Thoracic aorta (tissue), 2 donors: ENCODE results near the gene TFAP2B. TPM values are rescaled to one million over a fixed set of nuclear protein-coding genes. Genes with fewer than 3 reads are reported as not detected.

ENCODE experiments used
- ATAC-seq: fragments of 150-250 bp; one replicate; pipeline ENCODE4 v1.8.0; 2017; ENCODE audit warnings: low read depth; ENCODE audit not compliant: insufficient number of reproducible peaks, low FRiP score
- DNase-seq: peaks from one replicate; pipeline ENCODE4 v3.0.0-alpha.2; 2020; ENCODE audit warnings: low spot score
- H3K27ac ChIP-seq, 2 donors: fragments of 200-600 bp; sonication (generic); 1 replicate in 1 of 2; 2 replicates in 1 of 2; pipeline ENCODE4 v1.5.1; 2016; ENCODE audit warnings: mild to moderate bottlenecking in 2 of 2, moderate library complexity in 2 of 2
- H3K27me3 ChIP-seq: fragments of 200-600 bp; sonication (generic); replicated peaks from 2 replicates; pipeline ENCODE4 v1.6.0; 2016; ENCODE audit warnings: mild to moderate bottlenecking; ENCODE audit not compliant: insufficient read depth
- H3K36me3 ChIP-seq: fragments of 200-600 bp; sonication (generic); one replicate; pipeline ENCODE4 v1.5.1; 2016
- H3K4me1 ChIP-seq, 2 donors: fragments of 200-600 bp; sonication (generic); 1 replicate in 1 of 2; 2 replicates in 1 of 2; pipeline versions ENCODE4 v1.5.1 to v1.6.0; 2016; ENCODE audit warnings: low read depth in 2 of 2, mild to moderate bottlenecking in 1 of 2; ENCODE audit not compliant: control insufficient read depth in 1 of 2
- H3K4me3 ChIP-seq: fragments of 200-600 bp; sonication (generic); 2 replicates; pipeline ENCODE4 v1.5.1; 2016; ENCODE audit warnings: mild to moderate bottlenecking
- H3K9me3 ChIP-seq: fragments of 200-600 bp; sonication (generic); 2 replicates; pipeline ENCODE4 v1.5.1; 2016
- total RNA-seq, 2 donors: library from RNA; depleted of rRNA; stranded (reverse); fragments of >200 nt; gene quantifications; one replicate each; pipeline versions ENCODE4 v1.1.0 to v1.2.3, GENCODE V29; 2016
- TF ChIP-seq, protein P1 (sequence below): fragments of 200-600 bp; sonication (generic); IDR thresholded peaks from one replicate; pipeline ENCODE4 v1.5.1; 2019; ENCODE audit warnings: antibody characterized with exemption

The TFAP2B gene
- total RNA-seq, 2 donors from 2014 or later = 2.5 TPM; not detected in 1

DNA sequence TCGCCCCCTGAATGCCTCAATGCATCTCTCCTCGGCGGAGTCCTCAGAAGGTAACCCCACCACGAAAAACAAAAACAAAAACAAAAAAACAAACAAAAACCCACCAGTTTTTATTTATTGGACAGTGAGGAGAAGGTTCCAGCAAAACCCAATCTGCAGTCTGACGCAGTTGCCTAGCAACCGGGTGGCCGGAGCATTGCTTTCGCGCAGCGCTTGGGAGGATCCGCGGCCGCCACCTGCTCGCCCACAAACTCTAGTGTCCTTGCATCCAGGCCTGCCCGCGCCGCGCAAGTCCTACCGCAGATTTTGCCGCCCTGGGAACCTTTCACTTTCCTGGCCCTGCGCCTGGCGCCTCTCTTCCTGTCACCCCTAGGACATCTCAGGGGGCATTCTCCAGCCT lies 17.6 kb downstream of the TFAP2B start:
- Histone ChIP-seq H3K27me3 (no peaks in the 10 kb centered on the region), H3K27ac (no peak overlapping the region), H3K4me1 (no peaks in the 10 kb centered on the region), H3K36me3 (no peaks in the 10 kb centered on the region), H3K9me3 (no peaks in the 10 kb centered on the region), H3K4me3 (no peak overlapping the region)
- DNase-seq = no peak
- TF ChIP-seq, protein P1, sequence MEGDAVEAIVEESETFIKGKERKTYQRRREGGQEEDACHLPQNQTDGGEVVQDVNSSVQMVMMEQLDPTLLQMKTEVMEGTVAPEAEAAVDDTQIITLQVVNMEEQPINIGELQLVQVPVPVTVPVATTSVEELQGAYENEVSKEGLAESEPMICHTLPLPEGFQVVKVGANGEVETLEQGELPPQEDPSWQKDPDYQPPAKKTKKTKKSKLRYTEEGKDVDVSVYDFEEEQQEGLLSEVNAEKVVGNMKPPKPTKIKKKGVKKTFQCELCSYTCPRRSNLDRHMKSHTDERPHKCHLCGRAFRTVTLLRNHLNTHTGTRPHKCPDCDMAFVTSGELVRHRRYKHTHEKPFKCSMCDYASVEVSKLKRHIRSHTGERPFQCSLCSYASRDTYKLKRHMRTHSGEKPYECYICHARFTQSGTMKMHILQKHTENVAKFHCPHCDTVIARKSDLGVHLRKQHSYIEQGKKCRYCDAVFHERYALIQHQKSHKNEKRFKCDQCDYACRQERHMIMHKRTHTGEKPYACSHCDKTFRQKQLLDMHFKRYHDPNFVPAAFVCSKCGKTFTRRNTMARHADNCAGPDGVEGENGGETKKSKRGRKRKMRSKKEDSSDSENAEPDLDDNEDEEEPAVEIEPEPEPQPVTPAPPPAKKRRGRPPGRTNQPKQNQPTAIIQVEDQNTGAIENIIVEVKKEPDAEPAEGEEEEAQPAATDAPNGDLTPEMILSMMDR = no peak
- ATAC-seq = no peak

DNA sequence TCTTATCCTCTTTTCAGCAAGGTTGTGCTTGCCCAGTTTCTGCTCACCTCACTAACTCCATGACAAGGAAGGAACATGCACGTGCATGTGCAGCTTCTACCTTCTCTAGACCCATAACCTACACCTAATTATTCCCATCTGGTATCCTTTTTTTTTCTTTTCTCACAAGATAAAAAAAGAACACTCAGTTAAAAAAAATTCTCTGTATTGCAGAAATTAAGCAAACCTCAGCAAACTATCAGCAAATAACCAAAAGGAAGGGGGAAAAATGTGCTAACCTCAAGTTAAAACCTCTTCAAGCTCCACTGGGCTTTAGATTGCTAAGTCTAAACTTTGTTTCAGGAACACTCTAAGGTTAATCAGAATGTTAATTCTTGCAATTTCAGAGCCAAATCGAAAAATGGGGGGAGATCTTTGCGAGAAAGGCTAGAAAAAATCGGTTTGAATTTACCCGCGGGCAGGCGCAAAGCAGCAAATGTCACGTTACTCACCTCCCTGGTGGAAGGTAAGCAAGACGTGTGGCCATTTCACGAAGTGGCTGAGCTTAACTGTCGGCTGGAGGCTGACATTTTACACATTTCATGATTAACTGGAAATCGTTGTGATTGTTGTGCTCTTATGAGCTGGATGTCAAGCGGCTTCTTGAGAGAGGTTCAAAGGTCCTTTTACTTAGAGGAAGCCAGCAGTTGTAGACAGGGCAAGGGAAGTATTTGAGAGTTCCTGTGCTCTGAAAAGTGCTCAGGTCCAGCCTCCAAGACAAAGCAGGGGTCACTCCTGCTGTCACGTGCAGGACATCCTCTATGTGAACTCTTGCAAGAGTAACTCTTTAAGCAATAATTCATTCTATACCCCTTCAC lies 19.1 kb downstream of the TFAP2B start:
- Histone ChIP-seq H3K27ac (no peak overlapping the region), H3K9me3 (no peaks in the 10 kb centered on the region), H3K36me3 (no peaks in the 10 kb centered on the region), H3K4me3 (no peak overlapping the region), H3K27me3 (peaks cover 6% of the 10 kb centered on the region), H3K4me1 (no peaks in the 10 kb centered on the region)
- DNase-seq = no peak
- ATAC-seq = no peak
- TF ChIP-seq, protein P1 = no peak

DNA sequence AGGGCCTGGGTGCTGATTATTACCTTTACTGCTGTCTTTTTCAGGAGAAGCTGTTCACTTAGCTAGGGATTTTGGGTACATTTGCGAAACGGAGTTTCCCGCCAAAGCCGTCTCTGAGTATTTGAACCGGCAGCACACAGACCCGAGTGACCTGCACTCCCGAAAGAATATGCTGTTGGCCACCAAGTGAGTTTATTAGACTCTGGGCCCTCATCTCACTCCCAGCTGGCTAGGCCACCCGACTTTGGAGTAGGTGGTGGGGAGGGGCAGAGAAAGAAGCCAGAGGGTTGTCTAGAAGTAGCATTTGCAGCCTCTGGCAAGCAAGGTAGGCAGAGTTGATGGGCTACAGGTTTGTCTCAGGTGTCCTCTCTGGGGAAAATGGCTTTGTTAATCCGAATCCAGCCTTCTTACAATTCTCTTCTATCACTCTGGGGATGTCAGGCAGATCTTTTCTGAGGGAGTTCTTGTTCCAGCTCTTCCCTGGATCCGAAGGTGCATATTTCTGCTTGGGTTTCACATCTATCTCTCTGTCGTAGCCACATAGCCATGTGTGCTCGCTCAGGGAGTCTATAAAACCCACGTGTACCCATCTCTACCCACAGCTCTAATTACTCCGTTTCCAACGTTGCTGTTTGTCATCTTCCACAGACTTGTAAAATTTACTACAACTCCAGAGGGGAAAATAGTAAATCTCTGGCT lies 21.6 kb downstream of the TFAP2B start:
- Histone ChIP-seq H3K36me3 (no peaks in the 10 kb centered on the region), H3K9me3 (no peaks in the 10 kb centered on the region), H3K27ac (no peak overlapping the region), H3K4me1 (no peaks in the 10 kb centered on the region), H3K27me3 (peaks cover 9% of the 10 kb centered on the region), H3K4me3 (no peak overlapping the region)
- TF ChIP-seq, protein P1 = no peak
- DNase-seq = no peak
- ATAC-seq = no peak

DNA sequence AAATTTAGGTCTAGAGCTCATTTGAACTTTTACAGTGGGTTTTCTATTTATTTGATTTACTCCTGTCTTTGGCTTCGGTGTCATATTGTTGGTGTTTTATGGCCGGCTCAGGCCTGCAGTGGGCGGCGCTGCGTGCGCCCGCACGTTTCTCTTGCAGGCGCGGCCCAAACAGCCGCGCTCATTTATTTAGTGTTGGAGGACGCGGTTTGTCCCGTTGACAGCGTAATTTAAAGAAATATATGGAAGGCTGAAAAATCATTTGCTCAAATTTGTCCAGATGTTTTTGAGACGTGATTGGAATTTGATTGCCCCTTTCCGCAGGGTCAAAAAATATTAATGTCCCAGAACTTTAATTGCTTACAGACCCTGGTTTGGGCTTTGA lies 22.1 kb downstream of the TFAP2B start:
- no peak overlapping the region for H3K4me3 ChIP-seq
- H3K27ac ChIP-seq = no peak overlapping the region
- no peaks in the 10 kb centered on the region for H3K4me1 ChIP-seq
- peaks cover 9% of the 10 kb centered on the region for H3K27me3 ChIP-seq
- ATAC-seq = no peak
- no peaks in the 10 kb centered on the region for H3K36me3 ChIP-seq
- TF ChIP-seq, protein P1 = no peak
- no peaks in the 10 kb centered on the region for H3K9me3 ChIP-seq
- no peak for DNase-seq

DNA sequence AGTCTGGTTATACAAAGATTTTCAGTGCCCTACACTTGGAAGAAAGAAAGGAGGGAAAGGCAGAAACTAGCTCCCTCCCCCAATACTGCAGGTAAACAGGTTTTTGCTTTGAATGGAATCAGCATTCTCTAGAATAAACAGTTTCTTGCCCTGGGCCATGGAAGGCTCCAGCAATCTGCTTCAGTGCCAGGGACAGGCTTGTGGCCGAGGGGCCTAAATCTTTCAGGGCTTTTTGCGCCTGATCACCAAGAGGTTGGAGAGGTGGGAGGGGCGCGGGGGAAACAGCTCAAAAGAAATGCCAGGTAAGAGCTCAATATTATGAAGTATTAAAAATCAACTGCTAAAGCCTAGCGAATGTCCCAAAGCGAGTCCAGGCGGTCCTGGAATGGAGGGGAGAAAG lies 23.8 kb downstream of the TFAP2B start:
- DNase-seq = no peak
- no peak for ATAC-seq
- H3K4me3 ChIP-seq = no peak overlapping the region
- no peaks in the 10 kb centered on the region for H3K4me1 ChIP-seq
- TF ChIP-seq, protein P1 = no peak
- no peaks in the 10 kb centered on the region for H3K36me3 ChIP-seq
- H3K27me3 ChIP-seq = peaks cover 9% of the 10 kb centered on the region
- H3K9me3 ChIP-seq = no peaks in the 10 kb centered on the region
- no peak overlapping the region for H3K27ac ChIP-seq
